ENCODE measurements around the gene ONECUT2. TPM values are rescaled to one million over a fixed set of nuclear protein-coding genes. Genes with fewer than 3 reads are reported as not detected.

The ONECUT2 gene
- total RNA-seq, 2 experiments from 2014 or later, result not detected

- POLR2A ChIA-PET, result interaction anchor here (0.6 kb wide), 1 partner anchor 557 kb away, joined by 5 read pairs; no protein-coding TSS in a partner anchor
- no peaks in the 10 kb centered on the region for H4K20me1 ChIP-seq (ENCODE audit: insufficient read depth, low read length)
- no peak for TF ChIP-seq EZH2phosphoT487 (IDR thresholded peaks at IDR 0.05; ENCODE audit: borderline replicate concordance, low read depth, low read length)
- TF ChIP-seq, protein P1, sequence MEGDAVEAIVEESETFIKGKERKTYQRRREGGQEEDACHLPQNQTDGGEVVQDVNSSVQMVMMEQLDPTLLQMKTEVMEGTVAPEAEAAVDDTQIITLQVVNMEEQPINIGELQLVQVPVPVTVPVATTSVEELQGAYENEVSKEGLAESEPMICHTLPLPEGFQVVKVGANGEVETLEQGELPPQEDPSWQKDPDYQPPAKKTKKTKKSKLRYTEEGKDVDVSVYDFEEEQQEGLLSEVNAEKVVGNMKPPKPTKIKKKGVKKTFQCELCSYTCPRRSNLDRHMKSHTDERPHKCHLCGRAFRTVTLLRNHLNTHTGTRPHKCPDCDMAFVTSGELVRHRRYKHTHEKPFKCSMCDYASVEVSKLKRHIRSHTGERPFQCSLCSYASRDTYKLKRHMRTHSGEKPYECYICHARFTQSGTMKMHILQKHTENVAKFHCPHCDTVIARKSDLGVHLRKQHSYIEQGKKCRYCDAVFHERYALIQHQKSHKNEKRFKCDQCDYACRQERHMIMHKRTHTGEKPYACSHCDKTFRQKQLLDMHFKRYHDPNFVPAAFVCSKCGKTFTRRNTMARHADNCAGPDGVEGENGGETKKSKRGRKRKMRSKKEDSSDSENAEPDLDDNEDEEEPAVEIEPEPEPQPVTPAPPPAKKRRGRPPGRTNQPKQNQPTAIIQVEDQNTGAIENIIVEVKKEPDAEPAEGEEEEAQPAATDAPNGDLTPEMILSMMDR (conservative IDR thresholded peaks at IDR 0.05; ENCODE audit: low read length), result no peak
- no peaks in the 10 kb centered on the region for H3K9me2 ChIP-seq (ENCODE audit: insufficient read depth, low read length)
- H3K4me1 ChIP-seq (ENCODE audit: insufficient read depth, low read length, poor library complexity, severe bottlenecking), result no peaks in the 10 kb centered on the region
- H3K79me2 ChIP-seq (ENCODE audit: insufficient read depth, low read depth, low read length), result no peaks in the 10 kb centered on the region
- no peak for DNase-seq (ENCODE audit: low spot score)
- H2AFZ ChIP-seq (ENCODE audit: low read length), result no peak overlapping the region
- H3K27ac ChIP-seq (ENCODE audit: low read depth, low read length, poor library complexity, severe bottlenecking), result no peak overlapping the region
- H3K36me3 ChIP-seq (ENCODE audit: insufficient read depth, low read length), result no peaks in the 10 kb centered on the region
- H3K9me3 ChIP-seq (ENCODE audit: low read length), result no peaks in the 10 kb centered on the region
- intact Hi-C loops (cut with micrococcal nuclease; ENCODE audit: unreplicated experiment), result no loop called here
- BruUV-seq (replicated peaks), result no TSS peak
- CTCF ChIA-PET (ENCODE audit: unreplicated experiment), result no interaction called here
- H3K4me2 ChIP-seq (ENCODE audit: low read length), result no peak overlapping the region
- H3K4me3 ChIP-seq (ENCODE audit: low read depth, low read length, poor library complexity, severe bottlenecking), result no peak overlapping the region
Observed at GRCh38 chr18:57439609-57439968, 4.4 kb downstream of the ONECUT2 start.

GRCh38 chr18:57439985-57440330 is 4.8 kb downstream of the ONECUT2 start:
- Histone ChIP-seq H3K9me2 (ENCODE audit: insufficient read depth, low read length) (no peaks in the 10 kb centered on the region), H2AFZ (ENCODE audit: low read length) (no peak overlapping the region), H3K27ac (ENCODE audit: low read depth, low read length, poor library complexity, severe bottlenecking) (no peak overlapping the region), H3K4me3 (ENCODE audit: low read depth, low read length, poor library complexity, severe bottlenecking) (no peak overlapping the region), H3K36me3 (ENCODE audit: insufficient read depth, low read length) (no peaks in the 10 kb centered on the region), H3K9me3 (ENCODE audit: low read length) (no peaks in the 10 kb centered on the region), H3K4me2 (ENCODE audit: low read length) (no peak overlapping the region), H3K79me2 (ENCODE audit: insufficient read depth, low read depth, low read length) (no peaks in the 10 kb centered on the region), H4K20me1 (ENCODE audit: insufficient read depth, low read length) (no peaks in the 10 kb centered on the region), H3K4me1 (ENCODE audit: insufficient read depth, low read length, poor library complexity, severe bottlenecking) (no peaks in the 10 kb centered on the region)
- no peak for DNase-seq (ENCODE audit: low spot score)
- CTCF ChIA-PET (ENCODE audit: unreplicated experiment), result no interaction called here
- POLR2A ChIA-PET, result interaction anchor here (0.6 kb wide), 1 partner anchor 557 kb away, joined by 5 read pairs; no protein-coding TSS in a partner anchor
- intact Hi-C loops (cut with micrococcal nuclease; ENCODE audit: unreplicated experiment), result no loop called here
- no TSS peak for BruUV-seq (replicated peaks)
- TF ChIP-seq EZH2phosphoT487 (IDR thresholded peaks at IDR 0.05; ENCODE audit: borderline replicate concordance, low read depth, low read length), result no peak
- TF ChIP-seq, protein P1 (conservative IDR thresholded peaks at IDR 0.05; ENCODE audit: low read length), result no peak

DNA sequence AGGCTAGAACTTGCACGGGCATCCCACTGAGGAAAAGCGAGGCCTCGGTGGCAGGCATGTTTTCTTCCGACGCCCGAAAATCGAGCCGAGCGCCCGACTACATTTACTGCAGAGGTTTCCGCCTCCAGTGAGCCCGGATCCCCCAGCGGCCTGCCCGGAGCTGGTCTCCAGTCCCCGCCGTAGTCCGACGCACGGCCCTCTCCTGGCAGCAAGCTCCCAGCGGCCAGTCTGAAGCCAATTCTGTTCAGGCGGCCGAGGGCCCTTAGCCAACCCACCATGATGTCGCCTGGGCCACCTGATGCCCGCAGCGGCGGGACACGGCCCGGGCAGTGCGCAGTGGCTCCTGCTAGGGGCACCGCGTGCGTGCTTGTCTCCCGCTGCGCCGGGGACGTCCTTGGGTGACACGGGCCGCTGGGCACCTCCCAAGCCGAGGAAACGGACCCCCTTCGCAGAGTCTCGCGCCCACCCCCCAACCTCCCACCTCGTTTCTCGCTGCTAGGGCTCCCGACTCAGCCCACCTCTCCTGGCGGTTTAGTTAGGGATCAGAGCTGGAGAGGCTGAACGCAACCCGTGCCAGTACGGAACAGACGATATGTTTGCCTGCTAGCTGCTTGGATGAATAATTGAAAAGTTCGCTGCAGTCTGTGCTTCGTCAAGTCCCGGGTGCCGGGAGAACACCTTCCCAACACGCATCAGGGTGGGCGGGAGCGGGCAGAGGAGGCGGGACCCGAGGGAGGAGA is 5.3 kb downstream of the ONECUT2 start:
- no peaks in the 10 kb centered on the region for H3K4me1 ChIP-seq (ENCODE audit: insufficient read depth, low read length, poor library complexity, severe bottlenecking)
- POLR2A ChIA-PET, result no interaction called here
- H3K9me2 ChIP-seq (ENCODE audit: insufficient read depth, low read length), result no peaks in the 10 kb centered on the region
- H3K4me3 ChIP-seq (ENCODE audit: low read depth, low read length, poor library complexity, severe bottlenecking), result no peak overlapping the region
- H3K9me3 ChIP-seq (ENCODE audit: low read length), result no peaks in the 10 kb centered on the region
- no TSS peak for BruUV-seq (replicated peaks)
- H3K4me2 ChIP-seq (ENCODE audit: low read length), result no peak overlapping the region
- no peak for DNase-seq (ENCODE audit: low spot score)
- no peak overlapping the region for H2AFZ ChIP-seq (ENCODE audit: low read length)
- H3K36me3 ChIP-seq (ENCODE audit: insufficient read depth, low read length), result no peaks in the 10 kb centered on the region
- H3K79me2 ChIP-seq (ENCODE audit: insufficient read depth, low read depth, low read length), result no peaks in the 10 kb centered on the region
- CTCF ChIA-PET (ENCODE audit: unreplicated experiment), result no interaction called here
- H4K20me1 ChIP-seq (ENCODE audit: insufficient read depth, low read length), result no peaks in the 10 kb centered on the region
- intact Hi-C loops (cut with micrococcal nuclease; ENCODE audit: unreplicated experiment), result no loop called here
- H3K27ac ChIP-seq (ENCODE audit: low read depth, low read length, poor library complexity, severe bottlenecking), result no peak overlapping the region
- TF ChIP-seq EZH2phosphoT487 (IDR thresholded peaks at IDR 0.05; ENCODE audit: borderline replicate concordance, low read depth, low read length), result no peak
- TF ChIP-seq, protein P1 (conservative IDR thresholded peaks at IDR 0.05; ENCODE audit: low read length), result no peak
